Gastroesophageal sphincter (tissue), 4 donors: ENCODE measurements around the gene COL7A1. TPM values are rescaled to one million over a fixed set of nuclear protein-coding genes. Genes with fewer than 3 reads are reported as not detected.

Experiments
- ATAC-seq: fragments of 150-250 bp; one replicate; pipeline ENCODE4 v1.9.1; 2016; ENCODE audit warnings: mild to moderate bottlenecking, moderate library complexity
- H3K27ac ChIP-seq, 4 donors: fragments of 200-600 bp; sonication (generic) in 3 of 4; 1 replicate in 3 of 4; 2 replicates in 1 of 4; pipeline ENCODE4 v1.5.1; 2016 to 2019
- H3K27me3 ChIP-seq: fragments of 200-600 bp; sonication (generic); one replicate; pipeline ENCODE4 v1.5.1; 2019
- H3K36me3 ChIP-seq, 2 donors: fragments of 200-600 bp; sonication (generic); one replicate each; pipeline ENCODE4 v1.5.1; 2019; ENCODE audit warnings: control low read depth in 1 of 2
- H3K4me1 ChIP-seq, 3 donors: fragments of 200-600 bp; sonication (generic); 1 replicate in 2 of 3; 2 replicates in 1 of 3; pipeline ENCODE4 v1.5.1; 2016 to 2019; ENCODE audit warnings: control low read depth in 2 of 3
- H3K4me3 ChIP-seq, 2 donors: fragments of 200-600 bp; sonication (generic); one replicate each; pipeline ENCODE4 v1.5.1; 2019; ENCODE audit warnings: mild to moderate bottlenecking in 1 of 2, moderate library complexity in 1 of 2
- H3K9me3 ChIP-seq, 3 donors: fragments of 200-600 bp; sonication (generic); one replicate each; pipeline ENCODE4 v1.5.1; 2017 to 2019; ENCODE audit warnings: control low read depth in 2 of 3
- EP300 ChIP-seq: sonication (generic); formaldehyde crosslinking; IDR thresholded peaks from one replicate; pipeline ENCODE4 v1.6.1; 2017; ENCODE audit warnings: antibody characterized with exemption, mild to moderate bottlenecking
- POLR2A ChIP-seq, 2 donors: fragments of 450-650 bp; IDR thresholded peaks; one replicate each; pipeline ENCODE4 v1.6.1; 2017; ENCODE audit warnings: antibody characterized with exemption in 2 of 2, mild to moderate bottlenecking in 2 of 2, moderate library complexity in 1 of 2
- POLR2AphosphoS5 ChIP-seq: sonication (generic); formaldehyde crosslinking; IDR thresholded peaks from one replicate; pipeline ENCODE4 v1.6.1; 2017; ENCODE audit warnings: antibody characterized with exemption
- WGBS, 2 donors: methylation state at CpG; one replicate each; pipeline ENCODE4 v1.1.5; 2018; ENCODE audit warnings: low coverage in 1 of 2; 5-methylcytosine and 5-hydroxymethylcytosine counted together
- total RNA-seq, 4 donors: library from RNA; depleted of rRNA; stranded (reverse); fragments of >200 nt; gene quantifications; one replicate each; pipeline ENCODE4 v1.1.0, GENCODE V29; 2016
- TF ChIP-seq, protein P1 (sequence below), 4 experiments: fragments of 200-600 bp in 2 of 4; fragments of 450-650 bp in 2 of 4; sonication (generic) in 1 of 4; IDR thresholded peaks; one replicate each; pipeline ENCODE4 v1.5.1; 2017 to 2019; ENCODE audit warnings: antibody characterized with exemption in 4 of 4, mild to moderate bottlenecking in 2 of 4, moderate library complexity in 2 of 4

Gene COL7A1
- total RNA-seq, 4 donors from 2014 or later, result 1.7 to 3.9 (median 1.9) TPM

DNA sequence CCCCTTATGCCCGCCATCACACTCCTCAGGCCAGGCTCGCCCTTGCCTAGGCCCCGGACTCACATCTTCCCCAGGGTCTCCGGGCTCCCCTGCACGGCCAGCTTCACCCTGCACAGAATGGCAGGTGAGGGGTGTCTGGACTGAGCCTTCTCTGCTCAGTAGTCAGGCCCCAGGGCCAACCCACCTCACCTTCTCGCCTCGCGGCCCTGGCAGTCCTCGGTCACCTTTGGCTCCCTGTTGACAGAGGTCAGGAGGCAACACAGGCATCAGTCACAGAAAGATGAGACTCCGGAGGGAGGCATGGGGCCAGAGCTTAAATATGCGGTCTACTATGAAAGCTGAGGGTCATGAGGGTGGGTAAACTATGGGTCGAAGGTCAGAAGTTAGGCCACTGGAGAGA, 23.2 kb downstream of the COL7A1 start:
- Histone ChIP-seq H3K36me3 (no peaks in the 10 kb centered on the region), H3K27ac (no peak overlapping the region), H3K4me3 (no peak overlapping the region), H3K9me3 (no peaks in the 10 kb centered on the region), H3K27me3 (no peaks in the 10 kb centered on the region), H3K4me1 (no peaks in the 10 kb centered on the region)
- 74 to 80% methylated on average over 1 to 3 of the region's 12 CpGs for WGBS, 2 donors
- no peak for ATAC-seq
- TF ChIP-seq POLR2AphosphoS5 (no peak), EP300 (no peak), POLR2A (IDR thresholded peaks at IDR 0.05) (no peak)
- TF ChIP-seq, protein P1, sequence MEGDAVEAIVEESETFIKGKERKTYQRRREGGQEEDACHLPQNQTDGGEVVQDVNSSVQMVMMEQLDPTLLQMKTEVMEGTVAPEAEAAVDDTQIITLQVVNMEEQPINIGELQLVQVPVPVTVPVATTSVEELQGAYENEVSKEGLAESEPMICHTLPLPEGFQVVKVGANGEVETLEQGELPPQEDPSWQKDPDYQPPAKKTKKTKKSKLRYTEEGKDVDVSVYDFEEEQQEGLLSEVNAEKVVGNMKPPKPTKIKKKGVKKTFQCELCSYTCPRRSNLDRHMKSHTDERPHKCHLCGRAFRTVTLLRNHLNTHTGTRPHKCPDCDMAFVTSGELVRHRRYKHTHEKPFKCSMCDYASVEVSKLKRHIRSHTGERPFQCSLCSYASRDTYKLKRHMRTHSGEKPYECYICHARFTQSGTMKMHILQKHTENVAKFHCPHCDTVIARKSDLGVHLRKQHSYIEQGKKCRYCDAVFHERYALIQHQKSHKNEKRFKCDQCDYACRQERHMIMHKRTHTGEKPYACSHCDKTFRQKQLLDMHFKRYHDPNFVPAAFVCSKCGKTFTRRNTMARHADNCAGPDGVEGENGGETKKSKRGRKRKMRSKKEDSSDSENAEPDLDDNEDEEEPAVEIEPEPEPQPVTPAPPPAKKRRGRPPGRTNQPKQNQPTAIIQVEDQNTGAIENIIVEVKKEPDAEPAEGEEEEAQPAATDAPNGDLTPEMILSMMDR (IDR thresholded peaks at IDR 0.05), result no peak

DNA sequence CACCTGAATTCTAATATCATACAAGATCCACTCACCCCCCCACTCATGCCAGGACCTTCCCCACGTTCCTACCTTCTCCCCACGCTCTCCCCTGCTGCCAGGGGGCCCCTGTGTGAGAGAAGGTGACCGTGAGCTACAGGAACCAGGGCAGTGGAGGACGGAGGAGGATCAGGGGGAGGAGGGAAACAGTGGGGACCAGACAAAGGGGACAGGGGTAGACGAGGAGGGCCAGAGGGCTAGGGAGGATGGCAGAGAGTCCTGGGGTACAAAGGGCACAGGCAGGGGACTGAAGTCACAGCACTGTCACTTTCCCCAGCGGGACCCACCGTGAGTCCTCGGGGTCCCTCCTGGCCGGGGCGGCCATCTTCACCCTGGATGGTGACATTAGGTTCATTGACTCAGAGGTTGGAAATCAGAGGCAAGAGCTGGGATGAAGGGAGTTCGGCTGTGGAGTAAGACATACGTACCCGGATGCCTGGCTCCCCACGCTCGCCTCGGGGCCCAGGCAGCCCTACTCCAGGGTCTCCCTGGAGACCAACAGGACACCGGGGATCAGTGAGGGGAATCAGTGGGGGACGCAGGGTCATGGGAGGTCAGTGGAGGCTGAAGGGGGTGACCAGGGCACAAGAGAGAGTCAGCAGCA, 25.2 kb downstream of the COL7A1 start:
- no peak for ATAC-seq
- no peak overlapping the region for H3K27ac ChIP-seq
- TF ChIP-seq POLR2A (IDR thresholded peaks at IDR 0.05), result no peak
- no peak for TF ChIP-seq POLR2AphosphoS5
- TF ChIP-seq, protein P1 (IDR thresholded peaks at IDR 0.05), result no peak
- TF ChIP-seq EP300, result no peak
- no peaks in the 10 kb centered on the region for H3K27me3 ChIP-seq
- 71 to 96% methylated on average over 5 to 9 of the region's 18 CpGs for WGBS, 2 donors
- H3K9me3 ChIP-seq, result no peaks in the 10 kb centered on the region
- H3K4me3 ChIP-seq, result no peak overlapping the region
- H3K4me1 ChIP-seq, result no peaks in the 10 kb centered on the region
- no peaks in the 10 kb centered on the region for H3K36me3 ChIP-seq

DNA sequence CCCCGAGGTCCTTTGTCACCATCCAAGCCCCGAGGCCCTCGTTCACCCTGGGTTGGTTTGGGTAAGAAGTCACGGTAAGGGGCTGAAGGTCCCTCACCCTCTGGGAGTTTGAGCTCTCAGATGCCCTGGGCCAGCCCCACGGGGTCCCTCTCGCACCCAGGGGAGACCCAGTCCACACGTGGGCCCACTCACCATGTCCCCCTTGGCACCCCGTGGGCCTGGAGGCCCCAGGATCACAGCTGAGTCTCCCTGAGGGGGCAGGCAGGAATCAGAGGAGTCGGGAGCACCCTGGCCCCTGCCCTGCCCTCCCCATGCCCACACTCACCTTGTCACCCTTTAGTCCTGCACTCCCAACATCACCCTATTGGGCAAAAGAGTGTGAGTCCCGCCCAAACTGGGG, 25.7 kb downstream of the COL7A1 start:
- Histone ChIP-seq H3K4me3 (no peak overlapping the region), H3K9me3 (no peaks in the 10 kb centered on the region), H3K27ac (no peak overlapping the region), H3K27me3 (no peaks in the 10 kb centered on the region), H3K4me1 (no peaks in the 10 kb centered on the region), H3K36me3 (no peaks in the 10 kb centered on the region)
- ATAC-seq, result no peak
- TF ChIP-seq POLR2A (IDR thresholded peaks at IDR 0.05) (no peak), EP300 (no peak), POLR2AphosphoS5 (no peak)
- TF ChIP-seq, protein P1 (IDR thresholded peaks at IDR 0.05), result no peak
- WGBS, 2 donors, result 89 to 92% methylated on average over 2 to 5 of the region's 10 CpGs

DNA sequence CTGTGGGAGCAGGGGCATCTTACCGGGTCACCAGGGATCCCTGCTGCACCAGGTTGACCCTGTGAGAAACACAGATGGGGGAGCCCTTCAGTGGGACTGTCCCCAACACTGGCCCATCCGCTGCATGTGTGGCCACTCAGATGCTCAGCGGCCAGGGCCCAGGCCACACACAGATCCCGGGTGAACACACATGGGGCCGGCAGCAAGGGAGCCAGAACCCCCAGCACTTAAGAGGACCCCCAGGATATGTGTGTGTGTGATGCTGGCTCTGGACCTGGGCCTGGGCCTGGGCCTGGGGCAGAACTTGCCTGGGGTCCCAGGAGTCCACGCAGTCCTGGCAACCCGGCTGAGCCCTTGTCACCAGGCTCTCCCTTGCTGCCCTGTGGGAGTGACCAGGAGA, 26.7 kb downstream of the COL7A1 start:
- no peak for TF ChIP-seq POLR2A (IDR thresholded peaks at IDR 0.05)
- no peak for TF ChIP-seq POLR2AphosphoS5
- no peak for TF ChIP-seq EP300
- TF ChIP-seq, protein P1 (IDR thresholded peaks at IDR 0.05), result no peak
- H3K27ac ChIP-seq, result no peak overlapping the region
- WGBS, 2 donors, result no CpG with 5 or more reads among the region's 7 CpGs
- no peak overlapping the region for H3K4me3 ChIP-seq
- no peaks in the 10 kb centered on the region for H3K36me3 ChIP-seq
- no peaks in the 10 kb centered on the region for H3K27me3 ChIP-seq
- H3K9me3 ChIP-seq, result no peaks in the 10 kb centered on the region
- no peak for ATAC-seq
- no peaks in the 10 kb centered on the region for H3K4me1 ChIP-seq

DNA sequence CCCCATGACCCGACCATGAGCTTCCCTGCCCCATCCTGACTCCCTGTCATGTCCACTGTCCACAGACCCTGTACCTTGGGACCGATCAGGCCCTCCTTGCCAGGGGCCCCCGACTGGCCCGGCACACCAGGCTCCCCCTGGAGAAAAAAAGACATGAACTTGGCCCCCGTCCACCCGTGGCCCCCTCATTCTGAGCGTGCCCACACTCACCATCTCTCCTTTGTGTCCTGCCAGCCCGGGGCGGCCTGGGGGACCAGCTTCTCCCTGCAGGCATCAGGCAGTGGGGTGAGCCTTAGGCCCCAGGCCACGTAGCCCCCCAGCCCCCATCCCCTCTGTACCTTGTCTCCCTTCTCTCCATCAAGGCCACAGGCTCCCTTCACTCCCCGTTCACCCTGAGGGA, 27.6 kb downstream of the COL7A1 start:
- no peak overlapping the region for H3K4me3 ChIP-seq
- no peaks in the 10 kb centered on the region for H3K36me3 ChIP-seq
- ATAC-seq, result no peak
- 90% methylated on average over 7 of the region's 11 CpGs; no CpG with 5 or more reads in 1 of the 2 donors for WGBS, 2 donors
- H3K27me3 ChIP-seq, result no peaks in the 10 kb centered on the region
- no peaks in the 10 kb centered on the region for H3K4me1 ChIP-seq
- no peak overlapping the region for H3K27ac ChIP-seq
- TF ChIP-seq EP300 (no peak), POLR2A (IDR thresholded peaks at IDR 0.05) (no peak), POLR2AphosphoS5 (no peak)
- TF ChIP-seq, protein P1 (IDR thresholded peaks at IDR 0.05), result no peak
- H3K9me3 ChIP-seq, result no peaks in the 10 kb centered on the region
